ENCODE results near the gene CRB2. TPM values are rescaled to one million over a fixed set of nuclear protein-coding genes. Genes with fewer than 3 reads are reported as not detected.

The CRB2 gene
- total RNA-seq, 1 donor from 2014 or later = 6.8 TPM

DNA sequence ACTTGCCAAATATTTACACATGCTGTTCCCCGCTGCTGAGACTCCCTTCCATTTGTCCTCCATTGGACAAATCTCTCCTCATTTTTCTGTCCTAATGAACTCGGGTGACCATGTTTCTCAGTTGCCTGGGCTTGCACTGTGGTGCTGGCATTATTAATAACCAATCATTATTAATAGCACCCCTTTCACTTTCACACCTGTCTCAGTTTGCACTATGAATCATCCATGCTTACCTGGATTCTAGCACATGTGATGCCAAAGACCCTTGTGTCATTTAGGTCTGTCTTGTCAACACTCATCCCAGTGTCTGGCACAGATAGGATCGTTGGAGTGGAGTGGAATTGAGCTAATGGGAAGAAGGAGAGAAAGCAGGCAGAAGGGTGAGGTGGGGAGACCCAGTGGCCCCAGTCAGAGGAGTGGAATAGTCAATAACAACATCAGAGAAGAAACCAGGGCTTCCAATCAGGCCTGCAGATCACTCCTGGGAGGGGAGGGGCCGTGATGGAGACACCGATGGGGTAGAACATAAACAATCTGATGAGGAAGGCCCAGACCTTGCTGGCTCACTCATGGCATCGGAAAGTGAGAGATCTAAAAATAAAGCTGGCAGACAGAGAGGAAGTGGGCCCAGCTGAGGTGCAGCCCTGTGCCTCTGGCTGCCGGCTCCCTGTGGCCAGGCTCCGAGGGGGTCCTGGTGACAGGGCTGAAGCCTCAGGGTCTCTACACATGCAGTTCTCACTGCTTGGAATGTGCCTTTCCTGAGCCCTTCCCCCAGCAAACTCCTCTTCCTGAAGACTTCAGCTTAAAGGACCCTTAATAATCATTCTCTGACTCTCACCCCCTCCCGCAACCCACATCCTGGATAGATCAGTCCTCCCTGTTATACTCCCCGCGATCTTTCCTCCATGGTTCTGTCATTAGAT is 33.5 kb upstream of the CRB2 start:
- no peak for DNase-seq
- Mint-ChIP-seq H3K9me3 (ENCODE audit: unreplicated experiment) (peaks cover 3% of the 10 kb centered on the region), H3K4me3 (ENCODE audit: unreplicated experiment) (no peak overlapping the region), H3K27ac (ENCODE audit: unreplicated experiment) (no peak overlapping the region), H3K4me1 (ENCODE audit: low read depth, unreplicated experiment) (peaks cover under 1% of the 10 kb centered on the region), H3K27me3 (ENCODE audit: unreplicated experiment) (peaks cover 6% of the 10 kb centered on the region), H3K36me3 (ENCODE audit: unreplicated experiment) (peaks cover 9% of the 10 kb centered on the region)
- TF ChIP-seq, protein P1, sequence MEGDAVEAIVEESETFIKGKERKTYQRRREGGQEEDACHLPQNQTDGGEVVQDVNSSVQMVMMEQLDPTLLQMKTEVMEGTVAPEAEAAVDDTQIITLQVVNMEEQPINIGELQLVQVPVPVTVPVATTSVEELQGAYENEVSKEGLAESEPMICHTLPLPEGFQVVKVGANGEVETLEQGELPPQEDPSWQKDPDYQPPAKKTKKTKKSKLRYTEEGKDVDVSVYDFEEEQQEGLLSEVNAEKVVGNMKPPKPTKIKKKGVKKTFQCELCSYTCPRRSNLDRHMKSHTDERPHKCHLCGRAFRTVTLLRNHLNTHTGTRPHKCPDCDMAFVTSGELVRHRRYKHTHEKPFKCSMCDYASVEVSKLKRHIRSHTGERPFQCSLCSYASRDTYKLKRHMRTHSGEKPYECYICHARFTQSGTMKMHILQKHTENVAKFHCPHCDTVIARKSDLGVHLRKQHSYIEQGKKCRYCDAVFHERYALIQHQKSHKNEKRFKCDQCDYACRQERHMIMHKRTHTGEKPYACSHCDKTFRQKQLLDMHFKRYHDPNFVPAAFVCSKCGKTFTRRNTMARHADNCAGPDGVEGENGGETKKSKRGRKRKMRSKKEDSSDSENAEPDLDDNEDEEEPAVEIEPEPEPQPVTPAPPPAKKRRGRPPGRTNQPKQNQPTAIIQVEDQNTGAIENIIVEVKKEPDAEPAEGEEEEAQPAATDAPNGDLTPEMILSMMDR (IDR thresholded peaks at IDR 0.05; ENCODE audit: partially characterized antibody, unreplicated experiment) = no peak

DNA sequence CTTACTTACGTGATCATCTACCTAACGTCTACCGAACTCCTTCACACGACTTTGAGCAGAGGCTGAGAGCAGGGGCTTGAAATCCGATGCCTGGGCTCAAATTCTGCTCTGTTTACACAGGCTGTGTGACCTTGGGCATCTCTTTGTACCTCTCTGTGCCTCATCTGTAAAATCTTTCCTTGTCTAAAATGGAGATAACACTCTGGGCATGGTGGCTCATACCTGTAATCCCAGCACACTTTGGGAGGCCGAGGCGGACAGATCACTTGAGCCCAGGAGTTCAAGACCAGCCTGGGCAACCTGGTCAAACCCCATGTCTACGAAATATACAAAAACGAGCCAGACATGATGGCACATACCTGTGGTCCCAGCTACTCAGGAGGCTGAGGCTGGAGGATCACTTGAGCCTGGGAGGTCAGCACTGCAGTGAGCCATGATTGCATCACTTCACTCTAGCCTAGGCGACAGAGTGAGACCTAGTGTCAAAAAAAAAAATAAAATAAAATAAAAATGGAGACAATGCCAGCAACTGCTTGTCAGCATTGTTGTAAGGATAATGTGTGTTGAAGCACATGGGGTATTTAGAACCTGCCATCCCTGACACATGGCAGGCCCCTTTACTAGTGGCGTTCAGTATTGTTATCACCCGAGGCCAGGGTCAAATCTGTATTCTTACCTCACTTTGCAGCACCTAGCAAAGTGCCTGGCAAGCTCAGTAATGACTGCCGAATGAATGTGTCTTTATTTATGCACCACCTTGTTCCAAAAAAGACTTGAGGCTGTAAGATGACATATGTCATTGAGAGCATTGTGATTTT is 32.6 kb upstream of the CRB2 start:
- H3K36me3 Mint-ChIP-seq (ENCODE audit: unreplicated experiment) = peaks cover 9% of the 10 kb centered on the region
- no peak overlapping the region for H3K27ac Mint-ChIP-seq (ENCODE audit: unreplicated experiment)
- TF ChIP-seq, protein P1 (IDR thresholded peaks at IDR 0.05; ENCODE audit: partially characterized antibody, unreplicated experiment) = no peak
- H3K9me3 Mint-ChIP-seq (ENCODE audit: unreplicated experiment) = peaks cover 5% of the 10 kb centered on the region
- H3K27me3 Mint-ChIP-seq (ENCODE audit: unreplicated experiment) = peaks cover 7% of the 10 kb centered on the region
- no peak overlapping the region for H3K4me3 Mint-ChIP-seq (ENCODE audit: unreplicated experiment)
- DNase-seq = no peak
- peaks cover 2% of the 10 kb centered on the region for H3K4me1 Mint-ChIP-seq (ENCODE audit: low read depth, unreplicated experiment)

DNA sequence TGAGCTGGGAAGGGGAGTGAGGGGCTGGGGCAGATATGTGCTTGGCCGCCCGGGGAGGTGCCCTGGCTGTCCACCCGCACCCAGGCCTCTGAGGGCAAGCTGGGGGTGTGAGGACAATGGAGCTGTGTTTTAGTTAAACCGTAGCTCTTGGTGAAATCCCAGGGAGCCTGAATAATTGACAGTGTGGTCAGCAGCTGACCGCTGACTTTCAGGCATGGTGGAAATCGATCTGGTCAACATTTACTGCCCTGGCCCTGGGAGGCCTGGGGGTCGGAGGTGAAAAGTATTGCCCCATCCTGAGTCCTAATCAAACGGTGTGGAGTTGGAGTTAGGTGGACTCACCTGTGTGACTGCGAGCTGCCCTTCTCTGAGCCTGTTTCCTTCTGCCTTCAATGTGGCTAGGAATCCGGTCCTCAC is 31.2 kb upstream of the CRB2 start:
- DNase-seq = no peak
- Mint-ChIP-seq H3K4me1 (ENCODE audit: low read depth, unreplicated experiment) (peaks cover 2% of the 10 kb centered on the region), H3K9me3 (ENCODE audit: unreplicated experiment) (peaks cover 5% of the 10 kb centered on the region), H3K27me3 (ENCODE audit: unreplicated experiment) (peaks cover 7% of the 10 kb centered on the region), H3K36me3 (ENCODE audit: unreplicated experiment) (peaks cover 9% of the 10 kb centered on the region), H3K4me3 (ENCODE audit: unreplicated experiment) (peak overlapping the region; percentile 8), H3K27ac (ENCODE audit: unreplicated experiment) (no peak overlapping the region)
- TF ChIP-seq, protein P1 (IDR thresholded peaks at IDR 0.05; ENCODE audit: partially characterized antibody, unreplicated experiment) = no peak

DNA sequence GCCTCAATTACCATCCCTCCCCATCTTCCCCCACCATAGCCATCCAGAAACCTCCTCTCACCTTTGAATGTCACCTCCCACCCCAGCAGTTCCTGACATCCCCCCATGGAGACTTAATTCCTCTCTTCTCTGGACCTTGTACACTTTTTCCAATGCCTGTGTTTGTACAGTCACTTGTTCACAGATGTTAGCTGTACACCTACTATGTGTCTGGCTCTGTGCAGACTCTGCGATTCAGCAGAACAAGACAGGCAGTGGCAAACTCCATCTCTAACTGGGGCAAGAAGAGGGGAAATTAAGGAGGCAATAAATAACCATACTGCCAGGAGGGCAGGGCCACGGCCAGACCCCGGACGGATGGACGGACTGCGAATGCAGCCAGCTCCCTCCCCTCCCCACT is 29.8 kb upstream of the CRB2 start:
- TF ChIP-seq, protein P1 (IDR thresholded peaks at IDR 0.05; ENCODE audit: partially characterized antibody, unreplicated experiment) = no peak
- H3K27me3 Mint-ChIP-seq (ENCODE audit: unreplicated experiment) = peaks cover 7% of the 10 kb centered on the region
- no peak for DNase-seq
- H3K9me3 Mint-ChIP-seq (ENCODE audit: unreplicated experiment) = peaks cover 5% of the 10 kb centered on the region
- H3K27ac Mint-ChIP-seq (ENCODE audit: unreplicated experiment) = no peak overlapping the region
- peaks cover 2% of the 10 kb centered on the region for H3K4me1 Mint-ChIP-seq (ENCODE audit: low read depth, unreplicated experiment)
- H3K36me3 Mint-ChIP-seq (ENCODE audit: unreplicated experiment) = peaks cover 9% of the 10 kb centered on the region
- no peak overlapping the region for H3K4me3 Mint-ChIP-seq (ENCODE audit: unreplicated experiment)
